Suprapubic skin (tissue), 4 donors: ENCODE results near the gene DNAJC15. TPM values are rescaled to one million over a fixed set of nuclear protein-coding genes. Genes with fewer than 3 reads are reported as not detected.
"Not testable (repeated sequence)": the region's sequence is repeated elsewhere in the genome, so short reads cannot be mapped to it uniquely, and the experiment has no call there.

Experiments used
- DNase-seq, 2 donors: peaks; one replicate each; pipeline ENCODE4 v3.0.0-alpha.2; 2019; ENCODE audit warnings: low spot score in 2 of 2
- H3K27ac ChIP-seq: fragments of 200-600 bp; sonication (generic); one replicate; pipeline ENCODE4 v1.5.1; 2019
- H3K27me3 ChIP-seq: fragments of 200-600 bp; sonication (generic); one replicate; pipeline ENCODE4 v1.5.1; 2019
- H3K36me3 ChIP-seq: fragments of 200-600 bp; sonication (generic); one replicate; pipeline ENCODE4 v1.5.1; 2019
- H3K4me1 ChIP-seq: fragments of 200-600 bp; sonication (generic); one replicate; pipeline ENCODE4 v1.5.1; 2019
- H3K4me3 ChIP-seq: fragments of 200-600 bp; sonication (generic); one replicate; pipeline ENCODE4 v1.5.1; 2019; ENCODE audit warnings: mild to moderate bottlenecking
- H3K9me3 ChIP-seq: fragments of 200-600 bp; sonication (generic); one replicate; pipeline ENCODE4 v1.5.1; 2019
- EP300 ChIP-seq: sonication (generic); formaldehyde crosslinking; IDR thresholded peaks from one replicate; pipeline ENCODE4 v1.6.1; 2017; ENCODE audit warnings: antibody characterized with exemption
- POLR2A ChIP-seq, 2 donors: fragments of 450-650 bp; IDR thresholded peaks; one replicate each; pipeline ENCODE4 v1.6.1; 2017; ENCODE audit warnings: antibody characterized with exemption in 2 of 2, mild to moderate bottlenecking in 2 of 2, moderate library complexity in 2 of 2
- POLR2AphosphoS5 ChIP-seq, 3 donors: sonication (generic); formaldehyde crosslinking; IDR thresholded peaks; one replicate each; pipeline ENCODE4 v1.6.1; 2017; ENCODE audit warnings: antibody characterized with exemption in 3 of 3
- WGBS: methylation state at CpG from one replicate; pipeline ENCODE4 v1.1.5; 2018; 5-methylcytosine and 5-hydroxymethylcytosine counted together
- total RNA-seq, 4 donors: library from RNA; depleted of rRNA; stranded (reverse); fragments of >200 nt; gene quantifications; one replicate each; pipeline ENCODE4 v1.1.0, GENCODE V29; 2016
- TF ChIP-seq, protein P1 (sequence below), 2 donors: fragments of 200-600 bp in 1 of 2; fragments of 450-650 bp in 1 of 2; sonication (generic) in 1 of 2; IDR thresholded peaks; one replicate each; pipeline ENCODE4 v1.5.1; 2016 to 2019; ENCODE audit warnings: antibody characterized with exemption in 2 of 2, mild to moderate bottlenecking in 1 of 2, moderate library complexity in 1 of 2

DNAJC15 gene
- total RNA-seq, 4 donors from 2014 or later: 5.6 to 10.9 (median 8.0) TPM

DNA sequence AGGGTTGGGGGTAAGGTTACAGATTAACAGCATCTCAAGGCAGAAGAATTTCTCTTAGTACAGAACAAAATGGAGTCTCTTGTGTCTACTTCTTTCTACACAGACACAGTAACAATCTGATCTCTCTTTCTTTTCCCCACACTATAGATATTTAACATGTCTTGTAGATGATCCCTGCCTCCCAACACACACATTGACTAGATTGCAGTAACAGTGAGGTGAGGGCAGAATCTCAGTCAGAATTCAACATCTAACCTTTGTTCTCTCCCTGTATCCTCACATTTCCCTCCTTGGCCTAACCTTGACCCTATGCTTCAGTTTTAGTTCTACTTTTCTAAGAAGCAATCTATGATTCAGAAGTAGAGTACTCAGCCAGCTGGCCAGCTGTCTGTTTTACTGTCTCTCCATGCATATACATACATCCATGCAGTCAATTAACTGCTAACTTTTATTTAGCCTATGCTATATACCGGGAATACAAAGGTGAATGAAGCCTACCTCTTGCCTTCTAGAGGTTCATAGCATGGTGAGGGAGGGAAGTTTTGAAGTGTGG, 18.1 kb downstream of the DNAJC15 start:
- Histone ChIP-seq H3K27ac (no peak overlapping the region), H3K27me3 (no peaks in the 10 kb centered on the region), H3K4me3 (no peak overlapping the region), H3K36me3 (peaks cover 6% of the 10 kb centered on the region), H3K9me3 (no peaks in the 10 kb centered on the region), H3K4me1 (peaks cover 13% of the 10 kb centered on the region)
- no peak for DNase-seq
- WGBS: 95% methylated on average over 1 of the region's 1 CpG
- TF ChIP-seq, protein P1, sequence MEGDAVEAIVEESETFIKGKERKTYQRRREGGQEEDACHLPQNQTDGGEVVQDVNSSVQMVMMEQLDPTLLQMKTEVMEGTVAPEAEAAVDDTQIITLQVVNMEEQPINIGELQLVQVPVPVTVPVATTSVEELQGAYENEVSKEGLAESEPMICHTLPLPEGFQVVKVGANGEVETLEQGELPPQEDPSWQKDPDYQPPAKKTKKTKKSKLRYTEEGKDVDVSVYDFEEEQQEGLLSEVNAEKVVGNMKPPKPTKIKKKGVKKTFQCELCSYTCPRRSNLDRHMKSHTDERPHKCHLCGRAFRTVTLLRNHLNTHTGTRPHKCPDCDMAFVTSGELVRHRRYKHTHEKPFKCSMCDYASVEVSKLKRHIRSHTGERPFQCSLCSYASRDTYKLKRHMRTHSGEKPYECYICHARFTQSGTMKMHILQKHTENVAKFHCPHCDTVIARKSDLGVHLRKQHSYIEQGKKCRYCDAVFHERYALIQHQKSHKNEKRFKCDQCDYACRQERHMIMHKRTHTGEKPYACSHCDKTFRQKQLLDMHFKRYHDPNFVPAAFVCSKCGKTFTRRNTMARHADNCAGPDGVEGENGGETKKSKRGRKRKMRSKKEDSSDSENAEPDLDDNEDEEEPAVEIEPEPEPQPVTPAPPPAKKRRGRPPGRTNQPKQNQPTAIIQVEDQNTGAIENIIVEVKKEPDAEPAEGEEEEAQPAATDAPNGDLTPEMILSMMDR (IDR thresholded peaks at IDR 0.05): no peak
- TF ChIP-seq POLR2AphosphoS5 (IDR thresholded peaks at IDR 0.05): no peak
- no peak for TF ChIP-seq EP300
- TF ChIP-seq POLR2A (IDR thresholded peaks at IDR 0.05): no peak

DNA sequence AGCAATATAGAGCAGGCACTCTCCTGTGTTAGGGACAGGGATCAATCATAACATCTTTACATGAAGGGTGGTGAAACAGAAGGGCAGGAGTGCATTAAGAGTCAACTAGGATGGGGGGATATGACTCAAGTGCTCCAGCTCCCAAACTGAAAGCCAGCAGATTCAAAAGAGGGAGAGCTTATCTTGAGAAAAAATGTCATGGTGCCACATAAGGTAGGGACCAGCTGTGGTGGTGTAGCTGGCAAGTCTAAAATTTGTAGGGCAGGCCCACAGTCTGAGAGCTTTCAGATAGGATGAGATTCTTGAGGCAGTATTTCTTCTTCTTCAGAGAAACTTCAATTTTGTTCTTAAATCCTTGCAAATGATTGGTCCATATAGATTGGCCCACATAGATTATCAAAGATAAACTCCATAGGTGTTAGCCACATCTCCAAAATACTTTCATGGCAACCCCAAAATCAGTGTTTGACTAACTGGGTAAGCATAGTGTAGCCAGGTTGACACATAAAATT, 19.1 kb downstream of the DNAJC15 start:
- Histone ChIP-seq H3K27me3 (no peaks in the 10 kb centered on the region), H3K27ac (no peak overlapping the region), H3K36me3 (peaks cover 5% of the 10 kb centered on the region), H3K4me3 (no peak overlapping the region), H3K9me3 (no peaks in the 10 kb centered on the region), H3K4me1 (peaks cover 13% of the 10 kb centered on the region)
- no peak for TF ChIP-seq EP300
- no peak for DNase-seq

- Histone ChIP-seq H3K4me1 (peaks cover 13% of the 10 kb centered on the region), H3K4me3 (no peak overlapping the region), H3K27me3 (no peaks in the 10 kb centered on the region), H3K9me3 (no peaks in the 10 kb centered on the region), H3K36me3 (peaks cover 5% of the 10 kb centered on the region), H3K27ac (peak overlapping the region; percentile 52)
- DNase-seq: no peak
- 90% methylated on average over 5 of the region's 5 CpGs for WGBS
- TF ChIP-seq POLR2A (IDR thresholded peaks at IDR 0.05) (no peak), EP300 (no peak), POLR2AphosphoS5 (IDR thresholded peaks at IDR 0.05) (no peak)
- TF ChIP-seq, protein P1 (IDR thresholded peaks at IDR 0.05): no peak
Measured at GRCh38 chr13:43044720-43045301, 21.4 kb downstream of the DNAJC15 start.

DNA sequence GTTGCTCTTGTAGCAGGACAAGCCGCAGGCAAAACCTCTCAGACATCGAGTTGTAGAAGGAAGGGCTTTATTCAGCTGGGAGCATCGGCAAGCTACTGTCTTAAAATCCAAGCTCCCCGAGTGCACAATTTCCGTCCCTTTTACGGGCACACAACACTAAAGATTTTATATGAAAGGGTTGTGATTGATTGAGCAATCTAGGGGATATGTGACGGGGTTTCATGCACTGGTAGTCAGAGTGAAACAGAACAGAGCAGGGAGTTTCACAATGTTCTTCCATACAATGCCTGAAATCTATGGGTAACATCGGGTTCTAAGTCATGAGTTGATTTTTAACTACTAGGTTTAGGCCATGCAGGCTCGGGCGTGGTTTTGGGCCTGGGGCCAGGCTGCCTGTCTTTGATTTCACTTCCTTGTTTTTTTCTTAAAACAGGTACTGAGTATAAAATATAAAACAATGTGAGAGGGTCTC, 22.0 kb downstream of the DNAJC15 start:
- H3K36me3 ChIP-seq, DNase-seq, H3K4me3 ChIP-seq, H3K9me3 ChIP-seq, H3K27me3 ChIP-seq: not testable (repeated sequence)
- peak overlapping the region; percentile 52 for H3K27ac ChIP-seq
- H3K4me1 ChIP-seq: peaks cover 13% of the 10 kb centered on the region
- WGBS: 64% methylated on average over 10 of the region's 10 CpGs

DNA sequence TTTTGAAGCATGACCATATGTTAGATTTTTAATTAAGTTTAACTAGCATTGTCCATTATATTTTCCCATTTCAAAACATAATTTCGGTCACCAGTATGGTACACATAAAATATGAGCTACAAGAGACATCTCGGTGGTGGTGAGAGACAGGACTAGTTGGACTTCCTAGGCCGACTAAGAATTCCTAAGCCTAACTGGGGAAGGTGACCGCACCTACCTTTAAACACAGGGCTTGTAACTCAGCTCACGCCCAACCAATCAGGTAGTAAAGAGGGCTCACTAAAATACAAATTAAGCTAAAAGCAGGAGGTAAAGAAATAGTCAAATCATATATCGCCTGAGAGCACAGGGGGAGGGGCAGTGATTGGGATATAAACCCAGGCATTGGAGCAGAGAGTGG, 22.9 kb downstream of the DNAJC15 start:
- no peak overlapping the region for H3K27ac ChIP-seq
- 97% methylated on average over 6 of the region's 6 CpGs for WGBS
- H3K36me3 ChIP-seq: peaks cover 5% of the 10 kb centered on the region
- no peaks in the 10 kb centered on the region for H3K27me3 ChIP-seq
- DNase-seq: no peak
- H3K4me1 ChIP-seq: peaks cover 13% of the 10 kb centered on the region
- no peaks in the 10 kb centered on the region for H3K9me3 ChIP-seq
- TF ChIP-seq POLR2AphosphoS5 (IDR thresholded peaks at IDR 0.05): no peak
- TF ChIP-seq, protein P1 (IDR thresholded peaks at IDR 0.05): no peak
- TF ChIP-seq EP300: no peak
- no peak for TF ChIP-seq POLR2A (IDR thresholded peaks at IDR 0.05)
- H3K4me3 ChIP-seq: no peak overlapping the region

DNA sequence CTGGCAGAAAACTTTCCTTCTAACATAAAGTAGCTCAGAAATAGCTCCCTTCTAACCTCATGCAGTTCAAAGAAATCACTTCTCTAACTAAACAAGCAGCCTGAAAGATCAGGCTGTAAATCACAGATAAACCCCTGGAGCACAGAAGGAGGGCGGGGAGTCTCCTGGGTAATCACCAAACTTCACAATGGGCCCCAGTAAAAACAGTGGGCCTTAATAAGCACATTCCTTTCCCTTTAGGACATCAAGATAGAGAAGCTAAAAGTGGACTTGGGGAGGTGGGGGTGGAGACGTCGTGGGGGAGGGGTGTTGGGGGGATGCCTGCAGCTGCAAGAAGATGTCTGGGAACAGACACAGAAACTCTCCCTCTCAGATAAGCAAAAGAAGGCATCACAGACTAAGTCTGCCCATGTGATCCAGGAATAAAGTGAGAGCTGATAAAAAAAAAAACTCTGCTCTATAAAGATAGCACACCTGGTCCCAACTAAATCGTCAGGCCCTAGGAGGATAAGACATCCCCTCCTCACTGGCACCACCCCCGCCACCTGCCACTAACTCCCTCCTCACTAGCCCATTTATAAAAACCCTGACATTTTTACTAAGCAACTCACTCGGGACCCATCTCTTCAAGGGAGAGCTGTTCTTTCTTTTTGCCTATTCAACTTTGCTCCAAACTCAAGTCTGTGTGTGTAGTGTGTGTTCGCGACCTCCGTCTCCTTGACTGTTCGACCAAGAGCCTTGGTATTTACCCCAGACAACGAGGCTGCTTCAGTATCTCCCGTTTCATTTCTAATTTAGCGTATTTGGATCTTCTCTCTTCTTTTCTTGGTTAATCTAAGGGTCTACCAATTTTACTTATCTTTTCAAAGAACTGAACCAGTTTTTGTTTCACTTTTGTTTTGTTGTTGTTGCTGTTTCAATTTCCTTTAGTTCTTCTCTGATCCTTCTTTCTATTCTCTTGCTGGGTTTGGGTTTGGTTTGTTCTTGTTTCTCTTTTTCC, 31.7 kb downstream of the DNAJC15 start:
- Histone ChIP-seq H3K4me1 (peaks cover 41% of the 10 kb centered on the region), H3K9me3 (no peaks in the 10 kb centered on the region), H3K27me3 (no peaks in the 10 kb centered on the region), H3K27ac (peak overlapping the region; percentile 75), H3K4me3 (peak overlapping the region; percentile 47), H3K36me3 (no peaks in the 10 kb centered on the region)
- 9% methylated on average over 13 of the region's 13 CpGs for WGBS
- DNase-seq: no peak
- TF ChIP-seq, protein P1 (IDR thresholded peaks at IDR 0.05): no peak
- no peak for TF ChIP-seq EP300
- no peak for TF ChIP-seq POLR2AphosphoS5 (IDR thresholded peaks at IDR 0.05)
- TF ChIP-seq POLR2A (IDR thresholded peaks at IDR 0.05): no peak
